Mesenchymal stem cell (in vitro differentiated cells and primary cell): ENCODE results near the gene PALS1.

ENCODE experiments used
- DNase-seq: peaks from one replicate; pipeline ENCODE4 v3.0.0-alpha.2; 2013
- H2AFZ ChIP-seq: one replicate; pipeline ENCODE4 v1.6.1; 2013; ENCODE audit warnings: low read depth, mild to moderate bottlenecking, control low read depth, inconsistent platforms, low read length, moderate library complexity
- H2AK5ac ChIP-seq: 2 replicates; pipeline ENCODE4 v1.6.1; 2013; ENCODE audit warnings: low read length, moderate library complexity, mild to moderate bottlenecking, inconsistent platforms; ENCODE audit not compliant: severe bottlenecking
- H2BK120ac ChIP-seq: one replicate; pipeline ENCODE4 v1.6.1; 2013; ENCODE audit warnings: low read depth, mild to moderate bottlenecking, inconsistent platforms, low read length, moderate library complexity
- H2BK12ac ChIP-seq, 2 experiments: one replicate each; pipeline ENCODE4 v1.6.1; 2013; ENCODE audit warnings: inconsistent platforms in 2 of 2, low read length in 2 of 2, mild to moderate bottlenecking in 2 of 2, moderate library complexity in 2 of 2, control low read depth in 1 of 2
- H2BK15ac ChIP-seq: one replicate; pipeline ENCODE4 v1.6.1; 2013; ENCODE audit warnings: mild to moderate bottlenecking, low read depth, inconsistent platforms; ENCODE audit not compliant: poor library complexity, severe bottlenecking
- H2BK5ac ChIP-seq: 2 replicates; pipeline ENCODE4 v1.6.1; 2013; ENCODE audit warnings: low read depth, mild to moderate bottlenecking, low read length, control low read depth, inconsistent platforms; ENCODE audit not compliant: poor library complexity, severe bottlenecking
- H3K14ac ChIP-seq, 2 experiments: one replicate each; pipeline ENCODE4 v1.6.1; 2013; ENCODE audit warnings: inconsistent platforms in 2 of 2, low read length in 2 of 2, control low read depth in 1 of 2, mild to moderate bottlenecking in 1 of 2, moderate library complexity in 1 of 2
- H3K18ac ChIP-seq, 2 experiments: one replicate each; pipeline ENCODE4 v1.6.1; 2013; ENCODE audit warnings: inconsistent platforms in 2 of 2, low read length in 2 of 2, control low read depth in 1 of 2, low read depth in 1 of 2, mild to moderate bottlenecking in 1 of 2
- H3K23ac ChIP-seq, 2 experiments: one replicate each; pipeline ENCODE4 v1.6.1; 2013; ENCODE audit warnings: inconsistent platforms in 2 of 2, low read length in 2 of 2, mild to moderate bottlenecking in 2 of 2, moderate library complexity in 2 of 2, control low read depth in 1 of 2
- H3K27ac ChIP-seq: 2 replicates; pipeline ENCODE4 v1.5.1; 2013; ENCODE audit warnings: mild to moderate bottlenecking, moderate library complexity, low read length, control low read depth, inconsistent platforms; ENCODE audit not compliant: poor library complexity, severe bottlenecking
- H3K27me3 ChIP-seq, 2 experiments: 2 replicates each; pipeline versions ENCODE4 v1.6.1 to v1.7.0; 2013; ENCODE audit warnings: low read length in 2 of 2, mild to moderate bottlenecking in 2 of 2, moderate library complexity in 2 of 2, control low read depth in 1 of 2, inconsistent platforms in 1 of 2; ENCODE audit not compliant: control insufficient read depth in 1 of 2, insufficient read depth in 1 of 2
- H3K36me3 ChIP-seq, 2 experiments: 2 replicates each; pipeline versions ENCODE4 v1.6.1 to v1.7.0; 2013; ENCODE audit warnings: low read length in 2 of 2, control low read depth in 1 of 2, inconsistent platforms in 1 of 2, low read depth in 1 of 2, mild to moderate bottlenecking in 1 of 2; ENCODE audit not compliant: insufficient read depth in 2 of 2, control insufficient read depth in 1 of 2
- H3K4ac ChIP-seq, 2 experiments: one replicate each; pipeline ENCODE4 v1.6.1; 2013; ENCODE audit warnings: inconsistent platforms in 2 of 2, low read length in 2 of 2, mild to moderate bottlenecking in 2 of 2, moderate library complexity in 2 of 2, control low read depth in 1 of 2, low read depth in 1 of 2
- H3K4me1 ChIP-seq: 2 replicates; pipeline ENCODE4 v1.6.1; 2013; ENCODE audit warnings: low read depth, low read length, control low read depth; ENCODE audit not compliant: control insufficient read depth, insufficient read depth
- H3K4me2 ChIP-seq: 2 replicates; pipeline ENCODE4 v1.6.1; 2013; ENCODE audit warnings: low read length, mild to moderate bottlenecking, inconsistent platforms; ENCODE audit not compliant: poor library complexity, severe bottlenecking
- H3K4me3 ChIP-seq, 2 experiments: 2 replicates each; pipeline versions ENCODE4 v1.5.1 to v1.7.0; 2013; ENCODE audit warnings: low read length in 2 of 2, mild to moderate bottlenecking in 2 of 2, control low read depth in 1 of 2, low read depth in 1 of 2; ENCODE audit not compliant: insufficient read depth in 1 of 2
- H3K79me1 ChIP-seq: replicated peaks from 2 replicates; pipeline ENCODE4 v1.6.1; 2013; ENCODE audit warnings: mild to moderate bottlenecking, control low read depth, low read length, inconsistent platforms; ENCODE audit not compliant: poor library complexity, severe bottlenecking
- H3K9ac ChIP-seq: 2 replicates; pipeline ENCODE4 v1.7.0; 2013; ENCODE audit warnings: mild to moderate bottlenecking, low read length, moderate library complexity
- H3K9me3 ChIP-seq: 2 replicates; pipeline ENCODE4 v1.7.0; 2013; ENCODE audit warnings: mild to moderate bottlenecking, low read length; ENCODE audit not compliant: control insufficient read depth
- H4K8ac ChIP-seq: one replicate; pipeline ENCODE4 v1.6.1; 2013; ENCODE audit warnings: inconsistent platforms, mild to moderate bottlenecking, low read length, moderate library complexity
- H4K91ac ChIP-seq: one replicate; pipeline ENCODE4 v1.6.1; 2013; ENCODE audit warnings: mild to moderate bottlenecking, low read length, inconsistent platforms
- WGBS: methylation state at CpG from one replicate; pipeline ENCODE4 v1.1.7; 2013; ENCODE audit warnings: mixed read lengths; 5-methylcytosine and 5-hydroxymethylcytosine counted together

Gene PALS1

DNA sequence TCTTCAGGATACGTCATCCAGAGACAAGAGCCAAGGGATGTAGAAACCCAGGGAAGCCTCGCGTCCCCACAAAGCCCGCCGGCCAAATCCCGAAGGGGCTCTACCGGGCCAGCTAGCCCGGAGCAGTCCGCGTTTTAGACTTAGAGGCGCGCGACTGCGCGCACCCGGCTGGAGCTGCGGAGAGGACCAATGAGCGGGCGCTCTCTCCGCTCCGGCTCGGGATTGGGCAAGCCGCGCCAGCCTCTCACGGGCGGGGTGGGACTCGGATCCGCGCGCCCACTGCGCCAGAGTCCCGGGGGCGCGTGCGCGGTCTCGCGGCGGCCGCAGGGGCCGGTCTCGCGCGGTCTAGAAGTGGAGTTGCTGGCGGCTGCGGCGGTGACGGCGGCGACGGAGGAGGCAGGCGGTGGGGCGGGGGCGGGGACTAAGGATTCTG is 241 bp upstream of the PALS1 start:
- under 1% methylated on average over 53 of the region's 54 CpGs for WGBS
- Histone ChIP-seq H3K27me3 (no peaks in the 10 kb centered on the region), H3K23ac (no peak overlapping the region), H2BK120ac (no peak overlapping the region), H3K4me1 (peaks cover 7% of the 10 kb centered on the region), H4K8ac (no peak overlapping the region), H3K27ac (peak overlapping the region; percentile 94), H2BK15ac (peak overlapping the region; percentile 97), H3K9ac (peak overlapping the region; percentile 100), H3K4ac (no peak overlapping the region), H2BK12ac (no peak overlapping the region), H2AK5ac (no peak overlapping the region), H3K9me3 (no peaks in the 10 kb centered on the region), H3K36me3 (peaks cover 0 to under 1% of the 10 kb centered on the region in 2 experiments), H3K4me2 (peak overlapping the region; percentile 93), H3K4me3 (peak overlapping the region; percentile 97 to 100), H3K18ac (peak overlapping the region in 1 of 2 experiments; percentile 99), H2AFZ (peak overlapping the region; percentile 78), H2BK5ac (no peak overlapping the region), H3K79me1 (peaks cover 2% of the 10 kb centered on the region), H3K14ac (no peak overlapping the region), H4K91ac (no peak overlapping the region)
- DNase-seq, result peak; percentile 97

DNA sequence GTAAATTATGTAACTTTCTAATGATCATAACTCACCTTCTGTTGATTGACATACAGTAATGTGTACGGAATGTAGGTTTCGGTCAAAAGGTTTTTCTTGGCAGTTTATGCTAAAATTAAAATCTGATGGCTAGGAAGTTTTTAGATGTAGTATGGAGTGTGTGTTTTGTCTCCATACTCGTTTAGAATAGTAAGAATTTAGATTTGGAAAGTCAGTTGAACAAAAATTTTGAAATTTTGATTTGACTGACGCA is 859 bp downstream of the PALS1 start:
- Histone ChIP-seq H3K27ac (peak overlapping the region; percentile 94), H3K36me3 (peaks cover 0 to 3% of the 10 kb centered on the region in 2 experiments), H3K4me2 (no peak overlapping the region), H4K8ac (no peak overlapping the region), H3K27me3 (no peaks in the 10 kb centered on the region), H3K14ac (no peak overlapping the region), H3K4me1 (peaks cover 11% of the 10 kb centered on the region), H3K9me3 (no peaks in the 10 kb centered on the region), H2BK12ac (no peak overlapping the region), H2AK5ac (no peak overlapping the region), H3K18ac (no peak overlapping the region), H2AFZ (no peak overlapping the region), H3K4me3 (peak overlapping the region in 1 of 2 experiments; percentile 97), H3K79me1 (peaks cover 2% of the 10 kb centered on the region), H3K23ac (no peak overlapping the region), H2BK5ac (no peak overlapping the region), H2BK120ac (no peak overlapping the region), H4K91ac (no peak overlapping the region), H2BK15ac (no peak overlapping the region), H3K9ac (peak overlapping the region; percentile 100), H3K4ac (no peak overlapping the region)
- WGBS, result 8% methylated on average over 4 of the region's 4 CpGs
- DNase-seq, result no peak

DNA sequence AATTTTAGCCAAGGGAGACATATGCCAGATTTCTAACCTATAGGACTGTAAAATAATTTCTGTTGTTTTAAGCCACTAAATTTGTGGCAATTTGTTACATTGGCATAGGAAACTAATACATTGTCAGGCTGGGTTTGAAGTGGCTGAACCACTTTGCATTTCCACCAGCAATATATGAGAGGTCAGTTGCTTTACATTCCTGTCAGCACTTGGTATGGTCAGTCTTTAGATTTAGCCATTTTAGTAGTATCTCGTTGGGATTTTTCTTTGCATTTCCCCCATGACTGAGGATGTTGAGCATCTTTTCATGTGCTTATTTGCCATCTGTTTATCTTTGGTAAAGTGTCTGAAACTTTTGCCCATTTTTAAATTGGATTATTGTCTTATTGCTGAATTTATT is 3.9 kb downstream of the PALS1 start:
- H4K91ac ChIP-seq, result no peak overlapping the region
- no peak for DNase-seq
- H2BK12ac ChIP-seq, result no peak overlapping the region
- H3K27ac ChIP-seq, result no peak overlapping the region
- no peaks in the 10 kb centered on the region for H3K79me1 ChIP-seq
- peaks cover 0 to 3% of the 10 kb centered on the region in 2 experiments for H3K36me3 ChIP-seq
- no peak overlapping the region for H3K18ac ChIP-seq
- H2AFZ ChIP-seq, result no peak overlapping the region
- no peak overlapping the region for H3K4me3 ChIP-seq
- no peak overlapping the region for H4K8ac ChIP-seq
- 92% methylated on average over 1 of the region's 1 CpG for WGBS
- H2AK5ac ChIP-seq, result no peak overlapping the region
- H3K27me3 ChIP-seq, result no peaks in the 10 kb centered on the region
- H3K23ac ChIP-seq, result no peak overlapping the region
- H2BK5ac ChIP-seq, result no peak overlapping the region
- no peak overlapping the region for H3K4ac ChIP-seq
- no peak overlapping the region for H3K9ac ChIP-seq
- no peak overlapping the region for H3K4me2 ChIP-seq
- H2BK120ac ChIP-seq, result no peak overlapping the region
- peaks cover 13% of the 10 kb centered on the region for H3K4me1 ChIP-seq
- H3K9me3 ChIP-seq, result no peaks in the 10 kb centered on the region
- H3K14ac ChIP-seq, result no peak overlapping the region
- no peak overlapping the region for H2BK15ac ChIP-seq

GRCh38 chr14:67251573-67252226 is 10.5 kb downstream of the PALS1 start:
- H3K23ac ChIP-seq, result no peak overlapping the region
- H4K91ac ChIP-seq, result no peak overlapping the region
- H3K79me1 ChIP-seq, result peaks cover 5% of the 10 kb centered on the region
- no peak overlapping the region for H3K4me2 ChIP-seq
- no CpG with 5 or more reads among the region's 2 CpGs for WGBS
- no peak overlapping the region for H2BK5ac ChIP-seq
- H3K27me3 ChIP-seq, result no peaks in the 10 kb centered on the region
- H4K8ac ChIP-seq, result no peak overlapping the region
- H3K27ac ChIP-seq, result no peak overlapping the region
- H3K9ac ChIP-seq, result no peak overlapping the region
- H3K36me3 ChIP-seq, result peaks cover 0 to under 1% of the 10 kb centered on the region in 2 experiments
- H2AFZ ChIP-seq, result no peak overlapping the region
- H3K9me3 ChIP-seq, result no peaks in the 10 kb centered on the region
- no peak overlapping the region for H2BK12ac ChIP-seq
- H2BK15ac ChIP-seq, result no peak overlapping the region
- no peak overlapping the region for H3K4me3 ChIP-seq
- H3K18ac ChIP-seq, result no peak overlapping the region
- no peak overlapping the region for H3K14ac ChIP-seq
- no peak overlapping the region for H2AK5ac ChIP-seq
- H2BK120ac ChIP-seq, result no peak overlapping the region
- no peak for DNase-seq
- peaks cover 8% of the 10 kb centered on the region for H3K4me1 ChIP-seq
- H3K4ac ChIP-seq, result no peak overlapping the region
